ENCODE results near the gene RNLS. TPM values are rescaled to one million over a fixed set of nuclear protein-coding genes. Genes with fewer than 3 reads are reported as not detected.
"Not testable (repeated sequence)": the region's sequence is repeated elsewhere in the genome, so short reads cannot be mapped to it uniquely, and the experiment has no call there.

RNLS gene
- total RNA-seq, 1 donor from 2014 or later: 20.8 TPM

DNA sequence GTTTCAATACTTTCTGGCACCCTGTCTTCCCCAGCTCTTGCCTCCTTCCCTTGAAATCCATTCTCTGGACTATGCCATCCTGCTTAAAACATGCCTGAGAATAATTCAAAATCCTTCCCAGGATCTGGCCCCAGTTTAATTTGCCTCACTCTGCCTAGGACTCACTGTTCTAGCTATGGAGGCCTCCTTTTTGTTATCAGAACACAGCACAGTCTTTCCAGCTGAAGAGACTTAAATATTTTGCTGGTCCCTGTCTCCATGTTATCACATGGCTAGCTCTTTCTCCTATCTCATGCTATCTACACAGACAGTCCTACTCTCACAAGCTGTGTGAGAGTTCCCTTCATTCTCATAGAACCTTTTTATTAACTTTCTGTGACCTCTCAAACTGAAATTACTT lies 194.8 kb downstream of the RNLS start:
- DNase-seq (ENCODE audit: low spot score): no peak

DNA sequence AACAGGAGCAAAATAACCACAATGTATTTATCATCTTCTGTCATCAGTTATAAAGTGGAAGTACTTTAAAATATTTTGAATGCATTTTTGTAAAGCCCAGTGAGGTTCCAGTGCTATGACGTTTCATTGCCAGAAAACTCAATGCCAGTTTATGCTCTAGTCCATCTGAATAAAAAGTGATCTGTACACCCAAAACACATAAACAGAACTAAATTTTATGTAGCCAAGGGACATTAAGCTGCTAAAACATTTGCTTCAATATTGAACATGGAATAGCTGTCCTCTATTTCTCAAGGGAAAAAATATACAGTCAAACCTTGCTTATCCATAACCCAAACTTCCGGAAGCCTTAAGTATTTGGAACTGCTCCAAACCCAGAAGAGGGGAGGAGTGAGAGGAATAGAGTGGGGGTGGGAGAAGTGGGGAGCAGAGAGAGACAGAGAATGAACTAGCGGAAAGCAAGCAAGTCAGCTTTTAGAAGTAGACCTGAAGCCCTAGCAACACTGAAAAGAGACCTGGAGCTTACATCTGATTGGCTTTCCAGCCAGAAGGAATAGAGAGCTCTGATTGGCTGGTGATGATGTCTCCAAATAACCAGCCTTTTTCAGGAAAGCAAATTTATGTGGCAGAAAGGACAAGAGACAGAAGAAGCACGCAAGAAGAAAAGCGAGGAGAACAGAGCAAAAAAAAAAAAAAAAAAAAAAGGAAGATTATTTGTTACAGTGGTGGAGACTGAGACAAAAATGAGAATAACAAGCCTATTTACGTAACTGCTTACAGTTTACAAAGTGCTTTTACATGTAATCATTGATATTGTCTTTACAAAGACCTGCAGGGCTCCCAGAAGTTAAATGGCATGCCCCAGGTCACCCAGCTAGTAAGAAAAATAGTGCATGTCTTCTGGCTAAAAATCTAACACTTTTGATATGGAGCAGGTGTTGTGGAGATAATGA lies 196.0 kb downstream of the RNLS start:
- peak; percentile 47 for DNase-seq (ENCODE audit: low spot score)

DNA sequence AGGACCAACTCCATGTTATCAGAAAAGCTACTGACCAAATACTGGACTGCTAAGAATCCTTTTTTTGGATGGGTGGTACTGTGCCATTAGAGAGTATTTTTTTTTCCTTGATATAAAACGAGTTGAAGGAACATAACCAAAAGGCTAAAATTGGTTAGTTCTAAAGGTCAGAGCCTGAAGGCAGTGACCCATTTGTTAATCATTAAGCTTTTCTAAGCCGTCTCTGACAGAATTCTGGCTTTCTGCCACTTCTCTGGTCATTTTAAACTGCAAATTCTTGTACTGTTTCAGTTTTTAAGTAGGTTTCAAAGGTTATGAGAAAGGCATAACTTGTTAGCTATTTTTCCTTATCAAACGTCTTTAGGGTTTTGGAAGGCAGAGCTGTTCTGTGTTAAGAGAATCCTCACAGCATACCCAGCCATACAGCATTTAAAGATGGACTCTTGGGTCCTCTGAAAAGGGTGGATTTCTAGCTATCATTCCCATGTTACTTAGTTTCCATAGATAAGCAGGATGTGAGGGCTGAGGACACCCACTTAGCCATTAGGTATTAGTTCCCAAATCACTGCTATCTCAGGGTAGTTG lies 196.8 kb downstream of the RNLS start:
- DNase-seq (ENCODE audit: low spot score): no peak

DNA sequence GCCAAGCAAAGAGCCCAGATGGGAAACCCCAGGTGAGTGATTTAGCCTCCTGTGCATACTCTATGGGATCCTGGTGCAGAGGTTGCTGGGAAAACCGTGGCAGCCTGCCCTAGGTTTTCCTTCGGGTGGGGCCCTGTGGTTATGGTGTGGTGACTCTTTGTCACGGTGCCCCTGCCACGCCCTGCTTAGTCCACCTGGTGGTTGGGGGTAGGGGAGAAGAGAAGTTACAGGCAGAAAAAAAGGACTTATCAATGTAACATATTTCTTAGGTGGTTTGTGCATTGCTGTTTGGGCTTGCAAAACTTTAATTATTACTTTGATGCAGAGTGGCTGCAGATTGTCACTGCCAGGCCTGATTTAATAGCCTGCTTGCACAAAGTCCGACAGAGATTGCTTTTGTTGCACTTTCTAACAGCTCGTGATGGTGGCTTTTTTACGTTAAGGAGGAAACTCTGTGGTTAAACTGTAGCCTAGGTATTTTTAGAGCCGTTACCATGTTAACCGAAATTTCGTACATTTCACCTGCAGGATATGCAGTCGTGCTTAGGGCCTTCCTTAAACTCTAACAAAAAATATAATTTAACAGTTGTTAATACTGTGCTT lies 197.4 kb downstream of the RNLS start:
- peak; percentile 69 for DNase-seq (ENCODE audit: low spot score)

DNA sequence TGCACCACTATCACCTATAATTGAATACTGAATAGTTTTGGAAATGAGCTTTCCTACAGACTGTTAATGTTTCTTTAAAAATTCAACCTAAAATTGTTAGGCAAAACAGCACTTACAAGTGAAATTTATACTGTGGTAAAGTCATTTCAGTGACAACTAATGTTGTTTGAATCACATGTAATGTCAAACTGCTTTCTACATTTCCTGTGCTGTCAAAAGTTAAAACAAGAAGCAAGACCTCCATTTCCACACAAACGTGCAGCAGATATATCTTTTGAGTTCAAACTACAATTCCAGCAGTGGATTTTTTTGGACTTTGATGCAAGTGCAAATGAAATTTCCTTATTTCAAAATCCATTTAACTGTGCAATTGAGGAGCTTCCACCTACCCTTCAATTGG lies 199.8 kb downstream of the RNLS start:
- no peak for DNase-seq (ENCODE audit: low spot score)

DNA sequence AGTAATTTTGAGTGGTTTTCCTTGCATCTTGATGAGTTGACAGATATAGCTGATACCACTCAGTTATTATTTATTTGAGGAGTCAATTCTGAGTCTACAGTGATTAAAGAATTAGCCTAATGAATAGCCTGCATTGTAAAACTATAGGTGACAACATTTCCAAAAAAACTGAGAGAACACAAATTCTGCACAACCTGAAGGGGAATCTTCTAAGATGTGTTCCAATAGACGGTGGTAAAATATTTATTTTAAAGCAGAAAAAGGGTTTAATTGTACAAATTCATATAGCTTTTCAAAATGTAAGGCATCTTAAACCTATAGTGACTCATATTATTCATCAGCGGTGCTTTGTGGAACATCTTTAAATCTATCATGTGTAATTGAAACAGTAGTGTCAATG lies 200.4 kb downstream of the RNLS start:
- DNase-seq (ENCODE audit: low spot score): no peak

DNA sequence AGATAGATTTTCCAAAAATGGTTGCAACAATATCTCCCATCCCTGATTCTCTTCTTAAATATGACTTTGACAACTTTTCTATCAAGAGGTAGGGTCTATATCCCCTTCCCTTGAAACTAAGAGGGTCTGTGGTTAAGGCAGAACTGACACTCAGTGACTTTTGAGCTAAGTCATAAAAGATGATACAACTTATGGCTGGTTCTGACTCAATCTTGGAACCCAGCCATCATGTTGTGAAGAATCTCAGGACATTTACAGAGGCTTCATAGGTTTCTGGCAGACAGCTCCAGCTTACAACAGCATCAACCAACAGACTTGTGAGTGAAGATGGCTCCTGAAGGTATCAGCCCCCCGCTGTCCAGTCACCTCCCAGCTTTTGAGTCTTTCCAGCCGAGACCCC lies 203.5 kb downstream of the RNLS start:
- DNase-seq (ENCODE audit: low spot score): no peak

DNA sequence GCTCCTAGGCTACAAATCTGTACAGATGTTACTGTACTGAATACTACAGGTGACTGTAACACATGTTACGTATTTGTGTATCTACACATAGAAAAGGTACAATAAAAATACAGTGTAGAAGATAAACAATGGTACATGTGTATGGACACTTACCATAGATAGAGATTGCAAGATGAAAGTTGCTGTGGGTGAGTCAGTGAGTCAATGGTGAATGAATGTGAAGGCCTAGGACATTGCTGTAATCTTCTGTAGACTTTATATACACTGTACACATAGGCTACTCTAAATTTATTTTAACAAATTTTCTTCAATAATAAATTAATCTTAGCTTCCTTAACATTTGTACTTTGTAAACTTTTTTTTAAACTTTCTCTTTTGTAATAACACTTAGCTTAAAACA lies 205.6 kb downstream of the RNLS start:
- no peak for DNase-seq (ENCODE audit: low spot score)

DNA sequence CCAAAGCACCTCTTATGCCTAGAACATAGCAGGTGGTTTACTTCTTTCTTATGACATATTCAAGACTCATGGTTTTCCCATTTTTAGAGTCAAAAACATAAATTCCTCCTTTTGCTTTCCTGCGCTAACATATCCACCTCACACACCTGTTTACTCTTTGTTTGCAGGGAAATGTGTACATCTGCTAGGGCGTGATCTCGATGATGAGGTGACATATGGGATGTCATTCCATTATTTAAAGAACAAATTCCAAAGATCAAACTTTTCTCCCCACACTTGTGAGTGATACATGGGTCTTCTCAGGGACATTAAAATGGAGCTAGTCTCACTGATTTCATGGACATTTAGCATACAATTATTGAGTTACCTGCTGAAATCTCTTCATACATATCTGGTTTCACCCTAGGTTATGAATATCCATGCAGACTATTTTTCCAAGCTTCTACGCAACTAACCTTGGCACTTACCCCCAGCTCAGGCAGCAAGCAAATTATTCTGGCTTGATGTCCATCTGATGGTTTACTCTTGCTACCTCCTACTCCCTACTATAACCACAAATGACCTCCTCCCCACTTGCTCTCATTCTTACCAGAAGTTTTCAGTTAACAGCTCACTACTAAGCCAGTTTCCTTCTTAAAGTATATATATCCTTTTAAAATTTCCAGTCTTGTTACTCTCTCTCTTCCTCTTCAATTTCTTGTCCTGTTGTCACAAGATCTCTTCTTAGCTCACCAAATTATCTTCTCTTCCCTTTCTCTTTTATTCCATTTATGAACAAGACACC lies 208.5 kb downstream of the RNLS start:
- DNase-seq (ENCODE audit: low spot score): no peak

DNA sequence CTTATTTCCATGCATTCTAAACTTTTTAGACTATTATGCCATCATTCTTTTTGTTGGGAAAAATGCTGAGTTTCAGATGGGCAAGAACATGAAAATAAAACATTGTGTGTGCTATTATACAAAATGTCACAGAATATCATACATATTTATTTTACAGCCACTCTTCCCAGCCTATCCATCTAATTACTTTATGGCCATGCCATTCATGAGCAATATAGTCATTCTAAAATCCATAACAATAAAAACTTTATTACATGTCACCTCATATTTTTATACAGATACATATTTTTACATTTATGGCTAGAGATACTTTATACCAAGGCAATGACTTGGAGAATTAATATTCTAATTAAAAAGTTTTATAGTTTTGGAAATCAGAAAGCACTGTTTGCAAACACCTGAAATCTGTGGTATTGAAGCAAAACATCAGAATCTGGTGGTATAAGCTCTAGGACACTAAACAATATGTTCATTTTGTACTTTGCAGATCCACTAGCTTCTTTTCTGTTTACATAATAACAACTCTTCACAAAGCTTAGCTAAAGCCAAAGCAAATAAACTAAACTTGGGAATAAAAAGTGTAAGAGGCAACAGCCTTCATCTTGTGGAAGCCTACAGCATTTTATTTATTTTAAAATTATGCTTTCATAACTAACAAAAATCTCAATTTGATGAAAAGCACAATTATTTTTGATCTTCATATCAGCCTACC lies 210.1 kb downstream of the RNLS start:
- DNase-seq (ENCODE audit: low spot score): no peak

DNA sequence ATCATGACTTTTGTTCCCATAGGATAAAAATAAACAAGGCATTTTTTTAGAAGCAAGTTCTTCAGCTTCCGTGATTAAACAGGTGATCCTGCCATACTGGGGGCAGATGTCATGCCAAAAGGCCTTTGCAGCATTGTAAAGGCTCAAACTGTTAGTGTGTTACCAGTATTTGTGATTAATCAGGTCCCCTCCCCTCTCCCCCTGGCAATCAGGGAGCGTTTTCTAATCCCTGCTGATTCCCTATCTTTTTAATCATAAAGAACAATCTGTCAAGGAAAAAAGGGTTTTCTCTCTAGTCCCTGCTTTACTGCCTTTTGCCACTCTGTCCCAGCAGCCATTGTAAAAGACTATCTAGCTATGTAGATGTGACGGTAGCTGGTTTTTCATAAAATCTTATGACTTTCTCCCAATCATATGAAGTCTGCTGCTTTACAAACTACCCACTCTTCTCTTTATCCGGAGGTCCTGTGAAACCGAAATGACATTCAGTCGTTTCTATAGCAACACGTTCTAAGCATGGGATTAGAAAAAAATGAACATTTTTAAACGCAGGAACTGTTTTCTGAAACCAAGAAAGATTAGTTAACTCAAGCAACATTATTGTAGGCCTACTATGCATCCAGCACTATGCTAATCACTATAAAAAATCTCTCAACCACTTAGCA lies 210.9 kb downstream of the RNLS start:
- DNase-seq (ENCODE audit: low spot score): no peak

DNA sequence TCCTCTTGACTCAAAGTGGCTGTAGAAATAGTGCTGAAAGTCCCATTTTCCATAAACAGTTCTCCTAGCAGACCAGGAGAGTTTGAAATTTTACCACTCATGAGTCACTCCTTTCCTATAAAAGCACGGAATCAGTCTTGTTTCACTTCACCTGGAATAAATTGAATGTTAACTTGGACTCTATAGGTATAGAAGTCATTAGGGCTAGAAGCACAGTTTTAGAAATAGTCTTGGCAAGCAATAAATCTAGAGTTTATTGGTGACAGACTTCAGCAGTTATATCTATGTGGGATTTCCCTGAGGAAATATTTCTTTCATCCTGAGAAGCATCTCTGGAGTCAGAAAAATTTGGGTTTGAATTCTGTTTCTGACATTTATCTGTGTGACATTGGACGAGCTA lies 212.4 kb downstream of the RNLS start:
- no peak for DNase-seq (ENCODE audit: low spot score)

DNA sequence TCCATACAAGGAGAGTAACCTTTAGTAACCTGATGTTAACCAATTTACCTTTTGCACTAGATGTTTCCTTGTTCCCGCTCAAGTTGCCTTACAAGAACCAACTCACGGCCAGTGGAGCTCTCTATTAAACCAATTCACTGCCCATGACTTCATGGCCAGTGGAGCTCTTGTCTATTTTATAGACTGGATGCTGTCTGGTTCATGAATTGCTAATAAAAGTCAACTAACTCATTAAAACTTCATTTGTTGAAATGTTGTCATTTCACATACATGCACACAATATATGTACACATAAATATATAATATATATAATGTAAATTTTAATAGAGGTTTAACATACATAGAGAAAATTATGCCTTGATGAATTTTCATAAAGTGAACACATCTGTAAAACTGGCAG lies 216.3 kb downstream of the RNLS start:
- DNase-seq (ENCODE audit: low spot score): no peak

DNA sequence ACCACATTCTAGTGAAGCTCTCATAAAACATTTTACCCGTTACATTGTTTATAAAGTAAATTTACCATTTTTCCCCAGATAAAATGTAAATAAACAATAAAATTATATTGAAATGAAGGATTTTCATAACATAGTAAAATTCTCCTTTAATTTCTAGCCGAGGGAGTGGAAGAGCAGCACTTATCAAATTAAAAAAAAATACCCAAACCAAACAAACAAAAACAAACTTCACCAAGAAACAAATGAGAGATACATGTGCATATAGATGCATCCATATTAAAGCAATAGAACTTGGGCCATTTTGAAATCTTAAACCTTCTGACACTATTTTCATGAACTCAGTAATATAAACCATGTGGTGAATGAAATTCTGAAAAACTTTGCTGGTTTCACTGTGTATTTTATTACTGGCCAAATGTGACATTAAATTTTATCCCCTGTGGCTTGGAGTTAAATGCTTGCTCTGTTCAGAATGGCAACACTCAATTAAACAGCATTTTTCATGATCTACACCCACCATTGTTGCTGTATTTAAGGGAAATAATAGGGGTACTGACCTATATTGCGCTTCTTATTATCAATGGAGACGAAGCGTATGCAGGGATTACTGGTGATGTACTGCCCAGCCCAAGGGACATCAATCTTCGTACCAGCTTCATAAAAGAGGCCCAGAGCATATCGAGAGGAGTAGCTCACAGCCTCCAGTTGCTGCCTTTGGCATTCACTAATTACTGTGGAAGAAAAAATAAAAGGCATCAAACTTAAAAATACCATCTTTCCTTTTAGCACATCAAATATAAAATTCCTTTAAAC lies 220.9 kb downstream of the RNLS start:
- no peak for DNase-seq (ENCODE audit: low spot score)

DNA sequence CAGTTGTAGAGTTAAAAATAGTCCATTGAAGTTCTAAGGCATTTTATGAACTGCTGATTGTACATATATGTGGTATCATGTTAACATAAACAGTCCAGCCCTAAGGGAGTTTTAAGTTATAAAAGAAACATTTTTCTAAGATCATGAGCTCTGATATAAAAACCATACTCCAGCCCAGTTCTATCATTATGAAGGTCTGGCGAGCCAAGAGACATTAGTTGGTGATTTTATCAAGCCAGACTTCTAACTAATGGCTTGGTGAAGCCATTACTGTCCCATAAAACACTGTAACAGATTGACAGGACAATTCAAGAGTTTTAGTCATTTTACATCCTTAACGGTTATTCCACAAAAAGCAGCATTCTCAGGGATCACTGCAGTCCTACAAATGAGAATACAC lies 221.6 kb downstream of the RNLS start:
- no peak for DNase-seq (ENCODE audit: low spot score)

DNA sequence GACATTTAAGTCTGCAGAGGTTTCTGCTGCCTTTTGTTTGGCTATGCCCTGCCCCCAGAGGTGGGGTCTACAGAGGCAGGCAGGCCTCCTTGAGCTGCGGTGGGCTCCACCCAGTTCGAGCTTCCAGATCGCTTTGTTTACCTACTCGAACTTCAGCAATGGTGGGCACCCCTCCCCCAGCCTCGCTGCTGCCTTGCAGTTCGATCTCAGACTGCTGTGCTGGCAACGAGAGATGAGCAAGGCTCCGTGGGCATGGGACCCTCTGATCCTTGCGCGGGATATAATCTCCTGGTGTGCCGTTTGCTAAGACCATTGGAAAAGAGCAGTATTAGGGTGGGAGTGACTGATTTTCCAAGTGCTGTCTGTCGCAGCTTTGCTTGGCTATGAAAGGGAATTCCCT lies 227.4 kb downstream of the RNLS start:
- not testable (repeated sequence) for DNase-seq (ENCODE audit: low spot score)

DNA sequence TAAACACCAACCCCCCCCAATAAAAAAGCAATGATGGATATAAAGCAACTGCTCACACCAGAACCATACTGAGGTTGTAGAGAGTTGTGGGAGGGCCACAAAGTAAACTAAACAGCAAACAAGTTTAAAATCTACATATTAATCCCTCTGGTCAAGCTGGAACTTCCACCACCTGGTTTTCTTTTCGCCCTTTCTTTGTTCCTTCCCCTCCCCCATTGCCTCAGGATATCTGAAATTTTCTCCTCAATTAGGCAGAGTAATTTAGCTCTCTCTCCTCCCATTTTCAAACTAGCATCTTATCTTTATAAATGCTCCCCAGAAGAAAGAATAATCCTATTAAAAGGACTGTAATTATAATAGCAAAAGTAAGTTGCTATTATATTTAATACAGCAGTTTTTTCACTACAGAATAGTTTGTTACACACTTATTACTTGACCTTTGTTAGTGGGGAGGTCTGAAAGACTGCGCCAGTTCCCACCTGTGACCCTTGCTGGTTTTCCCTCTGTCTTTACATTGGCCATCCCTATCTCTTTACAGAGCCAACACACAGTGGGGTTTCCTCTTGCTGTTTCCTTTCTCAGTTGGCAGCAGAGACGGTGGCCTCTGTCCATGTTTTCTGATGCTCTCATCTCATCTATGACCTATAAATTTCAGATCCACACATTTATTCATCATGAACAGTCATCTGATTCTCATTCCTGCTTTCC lies 235.4 kb downstream of the RNLS start:
- DNase-seq (ENCODE audit: low spot score): no peak

DNA sequence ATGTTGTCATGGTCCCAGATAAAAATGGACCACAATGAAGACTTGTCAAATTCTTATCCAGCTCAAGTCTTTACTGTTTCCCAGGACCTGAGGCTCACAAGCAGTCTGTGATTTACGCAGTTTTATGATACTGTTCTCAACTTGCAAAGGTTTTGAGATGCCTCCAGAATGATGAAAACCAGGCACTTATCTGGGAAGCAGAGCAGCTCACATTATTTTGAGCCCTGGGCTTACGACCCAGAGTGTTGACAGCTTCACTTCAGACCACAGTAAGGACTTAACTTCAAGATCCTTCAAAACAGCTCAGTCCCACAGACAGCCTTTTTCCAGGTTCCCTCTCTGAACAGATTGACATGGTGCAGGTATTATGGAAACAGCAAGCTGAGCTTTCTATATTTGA lies 236.1 kb downstream of the RNLS start:
- DNase-seq (ENCODE audit: low spot score): no peak

Data from ureter (tissue), 1 donor.